Activated CD8-positive, alpha-beta T cell treated with anti-CD3 and anti-CD28 coated beads for 36 hours (primary cell): ENCODE data around the gene RBM12. TPM values are rescaled to one million over a fixed set of nuclear protein-coding genes. Genes with fewer than 3 reads are reported as not detected.
"Not testable (repeated sequence)": the region's sequence is repeated elsewhere in the genome, so short reads cannot be mapped to it uniquely, and the experiment has no call there.

Source experiments
- ATAC-seq: fragments of 200-7000 bp; cut with Tn5 transposase; one replicate; pipeline ENCODE4 v1.10.0; 2021; ENCODE audit warnings: mild to moderate bottlenecking, moderate library complexity
- CTCF ChIA-PET: fragments of 350-600 bp; sonication (Branson Sonifier 250); formaldehyde crosslinking; loops from one replicate; lab custom pipeline; 2021; ENCODE audit warnings: antibody characterized with exemption; lab: Charles Lee
- POLR2A ChIA-PET: fragments of 350-600 bp; sonication (Branson Sonifier 250); formaldehyde crosslinking; loops from one replicate; lab custom pipeline; 2021; ENCODE audit warnings: antibody characterized with exemption; lab: Charles Lee
- DNase-seq: peaks from one replicate; pipeline ENCODE4 v3.0.0-alpha.2; 2020
- H3K27ac Mint-ChIP-seq: one replicate; pipeline ENCODE4 v1.8.0; 2021; ENCODE audit warnings: mild to moderate bottlenecking, mixed read lengths
- H3K27me3 Mint-ChIP-seq: one replicate; pipeline ENCODE4 v1.8.0; 2021; ENCODE audit warnings: mixed read lengths
- H3K36me3 Mint-ChIP-seq: one replicate; pipeline ENCODE4 v1.8.0; 2021; ENCODE audit warnings: low read depth, mixed read lengths
- H3K4me1 Mint-ChIP-seq: one replicate; pipeline ENCODE4 v1.8.0; 2021; ENCODE audit warnings: low read depth, mixed read lengths
- H3K4me3 Mint-ChIP-seq: one replicate; pipeline ENCODE4 v1.8.0; 2021; ENCODE audit warnings: mild to moderate bottlenecking, moderate library complexity, mixed read lengths
- H3K9me3 Mint-ChIP-seq: one replicate; pipeline ENCODE4 v1.8.0; 2021; ENCODE audit warnings: mixed read lengths
- intact Hi-C: fragments of 100-400 bp; cut with micrococcal nuclease; formaldehyde crosslinking; loops from one replicate; pipeline ENCODE4 v1.10.0; 2022
- total RNA-seq, 2 experiments: library from RNA; stranded (reverse); gene quantifications; one replicate each; pipeline ENCODE4 v1.2.3, GENCODE V29; 2021
- TF ChIP-seq, protein P1 (sequence below): fragments of 200-600 bp; IDR thresholded peaks from one replicate; pipeline ENCODE4 v1.8.0; 2022; ENCODE audit warnings: antibody characterized with exemption, mild to moderate bottlenecking

RBM12 gene
- total RNA-seq, 2 experiments from 2014 or later = 111 to 114 TPM

DNA sequence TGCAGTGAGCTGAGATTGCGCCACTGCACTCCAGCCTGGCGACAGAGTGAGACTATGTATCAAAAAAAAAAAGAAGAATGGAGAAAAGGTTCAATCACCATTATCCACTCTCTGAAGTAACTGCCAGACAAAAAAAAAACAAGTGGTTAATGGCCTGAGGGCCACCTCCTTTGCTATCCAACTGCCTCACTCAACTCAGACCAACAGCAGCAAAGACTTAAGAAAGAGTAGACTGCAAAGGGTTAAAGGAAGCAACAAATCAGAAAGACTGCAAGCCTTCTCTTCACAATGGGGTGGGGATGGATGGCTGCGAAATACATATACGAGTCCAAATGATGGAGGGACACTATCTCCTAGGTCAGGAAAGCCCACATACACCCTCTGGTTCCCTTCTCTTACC, 31.3 kb upstream of the RBM12 start:
- ChIA-PET CTCF (no interaction called here), POLR2A (interaction anchor here (0.9 to 1.6 kb wide), 2 partner anchors 19 to 93 kb away, joined by 3 read pairs; no protein-coding TSS in a partner anchor)
- intact Hi-C loops = loop anchor here (5.0 kb wide), 1 partner anchor 36 kb away; no protein-coding TSS in a partner anchor
- H3K27me3 Mint-ChIP-seq = no peaks in the 10 kb centered on the region
- H3K36me3 Mint-ChIP-seq = peaks cover 33% of the 10 kb centered on the region
- DNase-seq (no peak), ATAC-seq (no peak)
- no peaks in the 10 kb centered on the region for H3K9me3 Mint-ChIP-seq
- H3K27ac Mint-ChIP-seq = no peak overlapping the region
- H3K4me1 Mint-ChIP-seq = peaks cover 23% of the 10 kb centered on the region
- TF ChIP-seq, protein P1, sequence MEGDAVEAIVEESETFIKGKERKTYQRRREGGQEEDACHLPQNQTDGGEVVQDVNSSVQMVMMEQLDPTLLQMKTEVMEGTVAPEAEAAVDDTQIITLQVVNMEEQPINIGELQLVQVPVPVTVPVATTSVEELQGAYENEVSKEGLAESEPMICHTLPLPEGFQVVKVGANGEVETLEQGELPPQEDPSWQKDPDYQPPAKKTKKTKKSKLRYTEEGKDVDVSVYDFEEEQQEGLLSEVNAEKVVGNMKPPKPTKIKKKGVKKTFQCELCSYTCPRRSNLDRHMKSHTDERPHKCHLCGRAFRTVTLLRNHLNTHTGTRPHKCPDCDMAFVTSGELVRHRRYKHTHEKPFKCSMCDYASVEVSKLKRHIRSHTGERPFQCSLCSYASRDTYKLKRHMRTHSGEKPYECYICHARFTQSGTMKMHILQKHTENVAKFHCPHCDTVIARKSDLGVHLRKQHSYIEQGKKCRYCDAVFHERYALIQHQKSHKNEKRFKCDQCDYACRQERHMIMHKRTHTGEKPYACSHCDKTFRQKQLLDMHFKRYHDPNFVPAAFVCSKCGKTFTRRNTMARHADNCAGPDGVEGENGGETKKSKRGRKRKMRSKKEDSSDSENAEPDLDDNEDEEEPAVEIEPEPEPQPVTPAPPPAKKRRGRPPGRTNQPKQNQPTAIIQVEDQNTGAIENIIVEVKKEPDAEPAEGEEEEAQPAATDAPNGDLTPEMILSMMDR = no peak
- no peak overlapping the region for H3K4me3 Mint-ChIP-seq

DNA sequence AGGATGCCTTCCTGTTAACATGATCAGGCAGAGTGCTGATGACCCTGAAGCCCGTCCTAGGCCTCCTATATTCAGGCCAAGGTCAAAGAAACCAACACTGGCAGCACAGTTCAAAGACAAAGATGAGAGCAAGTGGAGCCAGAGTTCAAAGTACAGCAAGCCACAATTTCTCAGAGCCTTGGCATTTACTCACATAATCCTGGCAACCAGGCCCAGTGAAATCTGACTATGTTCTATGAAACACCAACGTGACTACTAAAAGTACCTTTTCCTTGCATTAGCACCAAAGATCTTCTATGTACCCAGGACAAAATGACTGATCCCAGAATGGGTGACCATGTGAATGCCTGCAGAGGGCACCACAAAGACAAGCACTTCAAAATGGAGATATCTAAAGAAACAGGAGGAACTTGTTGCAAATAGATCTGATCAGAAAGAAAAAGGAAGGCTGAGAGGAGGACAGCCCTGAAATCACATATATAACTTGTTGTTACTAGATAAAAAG, 30.6 kb upstream of the RBM12 start:
- H3K9me3 Mint-ChIP-seq = no peaks in the 10 kb centered on the region
- ChIA-PET CTCF (no interaction called here), POLR2A (no interaction called here)
- H3K36me3 Mint-ChIP-seq = peaks cover 32% of the 10 kb centered on the region
- intact Hi-C loops = loop anchor here (5.0 kb wide), 1 partner anchor 37 kb away; no protein-coding TSS in a partner anchor
- H3K27me3 Mint-ChIP-seq = no peaks in the 10 kb centered on the region
- TF ChIP-seq, protein P1 = no peak
- H3K4me1 Mint-ChIP-seq = peaks cover 16% of the 10 kb centered on the region
- no peak overlapping the region for H3K4me3 Mint-ChIP-seq
- ATAC-seq = no peak
- H3K27ac Mint-ChIP-seq = no peak overlapping the region
- no peak for DNase-seq

DNA sequence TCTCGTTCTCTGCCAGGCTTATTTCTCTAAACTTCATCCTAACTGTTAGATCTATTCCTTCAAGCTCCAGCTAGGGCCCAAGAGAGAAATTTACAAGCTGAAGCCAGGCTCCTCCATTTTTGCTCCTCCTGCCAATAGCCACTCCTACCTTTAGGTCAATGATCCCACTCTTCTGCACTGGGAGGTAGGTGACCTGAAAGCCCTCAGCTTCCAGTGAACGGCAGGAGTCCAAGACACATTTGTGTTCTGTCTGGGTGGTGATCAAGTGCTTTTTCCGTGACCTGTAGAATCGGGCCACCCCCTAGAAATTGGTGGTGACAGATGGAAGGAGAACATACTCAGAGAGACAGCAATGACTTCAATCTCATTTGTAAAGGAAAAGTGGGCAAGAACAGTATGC, 25.6 kb upstream of the RBM12 start:
- Mint-ChIP-seq H3K9me3 (no peaks in the 10 kb centered on the region), H3K27ac (peak overlapping the region; percentile 8), H3K36me3 (peaks cover 25% of the 10 kb centered on the region), H3K27me3 (no peaks in the 10 kb centered on the region), H3K4me3 (no peak overlapping the region), H3K4me1 (no peaks in the 10 kb centered on the region)
- ChIA-PET CTCF (no interaction called here), POLR2A (interaction anchor here (0.6 to 0.8 kb wide), 2 partner anchors 29 to 50 kb away, joined by 3 read pairs; no protein-coding TSS in a partner anchor)
- intact Hi-C loops = no loop called here
- ATAC-seq (no peak), DNase-seq (no peak)
- TF ChIP-seq, protein P1 = no peak

DNA sequence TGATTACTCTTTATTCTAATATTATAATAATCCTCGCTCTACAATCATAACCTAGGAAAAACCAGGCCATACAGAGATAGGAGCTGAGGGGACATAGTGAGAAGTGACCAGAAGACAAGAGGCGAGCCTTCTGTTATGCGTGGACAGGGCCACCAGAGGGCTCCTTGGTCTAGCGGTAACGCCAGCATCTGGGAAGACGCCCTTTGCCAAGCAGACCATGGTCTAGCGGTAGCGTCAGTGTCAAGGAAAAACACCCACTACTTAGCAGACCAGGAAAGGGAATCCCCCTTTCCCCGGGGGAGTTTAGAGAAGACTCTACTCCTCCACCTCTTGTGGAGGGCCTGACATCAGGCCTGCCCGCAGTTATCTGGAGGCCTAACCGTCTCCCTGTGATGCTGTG, 22.2 kb upstream of the RBM12 start:
- ChIA-PET CTCF (interaction anchor here (1.2 kb wide), 1 partner anchor 11 kb away, joined by 4 read pairs; no protein-coding TSS in a partner anchor), POLR2A (interaction anchor here (1.0 to 3.4 kb wide), 4 partner anchors 17 to 25 kb away, joined by 3 to 10 read pairs (median 4); partner anchors contain the start of genes CPNE1 and RBM12)
- TF ChIP-seq, protein P1 = peak; percentile 38
- ATAC-seq, H3K4me3 Mint-ChIP-seq, intact Hi-C loops, H3K9me3 Mint-ChIP-seq, H3K27me3 Mint-ChIP-seq, H3K4me1 Mint-ChIP-seq, H3K27ac Mint-ChIP-seq: not testable (repeated sequence)
- DNase-seq = peak; percentile 36
- H3K36me3 Mint-ChIP-seq = peaks cover 21% of the 10 kb centered on the region

DNA sequence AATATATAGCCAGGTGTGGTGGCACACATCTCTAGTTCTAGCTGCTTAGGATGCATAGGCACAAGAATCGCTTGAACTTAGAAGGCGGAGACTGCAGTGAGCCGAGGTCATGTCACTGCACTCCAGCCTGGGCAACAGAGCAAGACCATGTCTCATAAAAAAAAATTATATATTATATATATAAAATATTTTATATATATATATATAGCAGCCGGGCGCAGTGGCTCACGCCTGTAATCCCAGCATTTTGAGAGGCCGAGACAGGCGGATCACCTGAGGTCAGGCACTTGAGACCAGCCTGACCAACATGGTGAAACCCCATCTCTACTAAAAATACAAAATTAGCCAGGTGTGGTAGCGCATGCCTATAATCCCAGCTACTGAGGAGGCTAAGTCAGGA, 20.7 kb upstream of the RBM12 start:
- H3K27me3 Mint-ChIP-seq, ATAC-seq, H3K27ac Mint-ChIP-seq, DNase-seq, H3K4me3 Mint-ChIP-seq, intact Hi-C loops, H3K9me3 Mint-ChIP-seq, H3K4me1 Mint-ChIP-seq: not testable (repeated sequence)
- peaks cover 18% of the 10 kb centered on the region for H3K36me3 Mint-ChIP-seq
- CTCF ChIA-PET = interaction anchor here (1.1 kb wide), 1 partner anchor 9 kb away, joined by 4 read pairs; no protein-coding TSS in a partner anchor
- POLR2A ChIA-PET = interaction anchor here (1.3 to 3.4 kb wide), 2 partner anchors 16 to 22 kb away, joined by 4 to 10 read pairs; partner anchors contain the start of genes CPNE1 and RBM12
